Measurements from ENCODE around the gene DOK6.
"Not testable (repeated sequence)": the region's sequence is repeated elsewhere in the genome, so short reads cannot be mapped to it uniquely, and the experiment has no call there.

The DOK6 gene

GRCh38 chr18:69830189-69830588 is 429.5 kb downstream of the DOK6 start:
- no peak for DNase-seq

GRCh38 chr18:69834980-69835379 is 434.3 kb downstream of the DOK6 start:
- DNase-seq: not testable (repeated sequence)

GRCh38 chr18:69838003-69838402 is 437.3 kb downstream of the DOK6 start:
- DNase-seq: no peak

DNA sequence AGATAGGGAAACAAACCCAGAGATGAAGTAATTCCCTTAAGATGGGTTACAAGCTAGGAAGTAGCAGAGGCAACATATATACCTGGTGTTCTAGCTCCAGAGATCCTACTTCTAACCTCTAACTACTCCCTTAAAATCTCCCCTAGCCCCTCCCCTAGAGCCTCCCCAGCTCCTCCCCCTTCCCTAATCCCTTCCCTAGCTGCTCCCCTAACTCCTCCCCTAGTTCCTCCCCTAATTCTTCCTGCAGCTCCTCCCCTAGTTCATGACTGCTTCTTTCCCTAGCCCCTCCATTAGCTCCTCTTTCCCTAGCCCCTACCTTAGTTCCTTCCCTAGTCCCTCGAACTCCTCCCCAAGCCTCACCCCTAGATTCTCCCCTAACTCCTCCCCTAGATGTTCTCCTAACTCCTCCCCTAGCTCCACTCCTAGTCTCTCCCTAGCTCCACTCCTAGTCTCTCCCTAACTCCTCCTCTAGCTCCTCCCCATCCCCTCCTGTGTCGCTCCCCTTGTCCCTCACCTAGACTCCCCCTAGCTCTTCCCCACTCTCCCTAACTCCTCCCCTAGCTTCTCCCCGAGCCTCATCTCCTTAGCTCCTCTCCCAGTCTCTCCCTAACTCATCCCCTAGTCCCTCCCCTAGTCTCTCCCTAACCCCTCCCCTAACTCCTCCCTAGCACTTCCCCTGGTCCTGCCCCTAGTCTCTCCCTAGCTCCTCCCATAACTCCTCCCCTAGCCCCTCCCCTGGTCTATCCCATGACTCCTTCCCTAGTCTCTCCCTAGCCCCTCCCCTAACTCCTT is 438.1 kb downstream of the DOK6 start:
- no peak for DNase-seq

DNA sequence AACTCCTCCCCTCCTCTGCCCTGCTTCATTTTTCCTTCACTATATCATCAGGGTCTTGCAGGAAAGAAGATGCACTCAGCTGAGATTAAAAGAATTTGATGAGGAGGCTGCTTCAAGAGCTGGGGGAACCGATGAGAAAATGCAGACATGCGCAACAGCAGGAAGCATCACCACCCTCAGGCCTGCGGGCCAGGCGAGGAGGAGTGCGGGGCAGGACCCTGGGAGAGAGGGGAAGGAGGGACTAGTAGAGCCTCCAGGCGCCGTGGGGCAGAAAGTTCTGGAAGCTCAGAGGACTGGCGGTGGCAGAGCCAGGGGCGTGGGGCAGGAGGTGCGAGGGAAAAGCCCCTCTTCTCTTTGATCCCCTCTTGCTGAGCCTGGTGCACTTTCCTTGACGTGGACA is 438.8 kb downstream of the DOK6 start:
- DNase-seq: no peak

DNA sequence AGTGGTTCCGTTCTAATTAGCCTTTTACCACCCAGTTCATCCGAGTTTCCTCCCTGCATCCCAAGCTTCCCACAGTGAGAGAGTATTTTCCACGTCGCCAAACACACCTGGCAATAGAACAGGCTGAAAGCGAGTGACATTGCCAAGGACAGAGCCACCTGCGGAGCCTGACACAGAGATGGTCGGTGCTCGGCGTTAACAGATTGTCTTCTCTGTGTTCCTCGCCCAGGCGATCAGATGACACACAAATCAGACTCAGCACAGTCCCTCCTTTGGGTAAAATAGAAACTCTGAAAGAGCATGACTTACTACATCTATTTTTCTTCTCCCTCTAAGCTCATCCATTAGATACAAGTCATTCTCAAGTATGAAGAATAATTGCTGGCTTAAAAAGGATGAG is 439.3 kb downstream of the DOK6 start:
- no peak for DNase-seq

DNA sequence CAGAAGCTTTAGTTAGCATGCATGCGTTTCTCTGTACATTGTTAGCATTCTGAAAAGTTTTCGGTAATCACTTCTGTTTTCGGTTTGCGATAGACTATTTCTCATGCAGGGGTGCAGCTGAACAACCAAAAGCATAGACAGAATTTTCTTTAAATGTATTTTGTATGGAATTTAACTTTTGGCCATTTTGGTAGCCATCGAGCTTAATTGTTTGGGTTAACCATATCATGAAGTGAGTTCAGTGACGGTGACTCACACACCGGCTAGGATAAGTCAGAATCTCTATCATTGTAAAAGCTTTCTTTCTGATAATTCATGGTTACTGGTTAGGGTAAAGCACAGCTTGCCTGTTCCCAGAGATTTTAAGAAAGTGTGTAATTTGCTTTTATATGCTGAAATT is 439.8 kb downstream of the DOK6 start:
- DNase-seq: no peak

GRCh38 chr18:69841117-69841516 is 440.4 kb downstream of the DOK6 start:
- DNase-seq: no peak

GRCh38 chr18:69843015-69843414 is 442.3 kb downstream of the DOK6 start:
- no peak for DNase-seq

DNA sequence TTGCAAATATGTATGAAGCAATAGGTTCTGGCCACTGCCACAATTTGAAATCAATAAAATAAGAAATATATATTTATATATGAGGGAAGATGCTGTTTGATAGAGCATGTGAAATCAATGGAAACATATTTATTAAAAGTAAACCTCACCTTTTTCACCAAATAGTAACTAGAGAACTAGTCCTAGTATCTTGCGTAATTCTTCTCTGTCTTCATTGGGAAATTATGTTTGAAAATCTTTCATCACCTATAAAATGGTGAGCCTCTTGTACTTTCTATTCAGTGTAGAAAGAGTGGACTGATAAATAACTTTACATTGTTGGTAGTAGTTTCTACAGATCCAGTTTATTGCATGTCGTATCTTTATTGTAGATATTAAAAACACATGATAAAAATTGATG is 444.0 kb downstream of the DOK6 start:
- DNase-seq: no peak

DNA sequence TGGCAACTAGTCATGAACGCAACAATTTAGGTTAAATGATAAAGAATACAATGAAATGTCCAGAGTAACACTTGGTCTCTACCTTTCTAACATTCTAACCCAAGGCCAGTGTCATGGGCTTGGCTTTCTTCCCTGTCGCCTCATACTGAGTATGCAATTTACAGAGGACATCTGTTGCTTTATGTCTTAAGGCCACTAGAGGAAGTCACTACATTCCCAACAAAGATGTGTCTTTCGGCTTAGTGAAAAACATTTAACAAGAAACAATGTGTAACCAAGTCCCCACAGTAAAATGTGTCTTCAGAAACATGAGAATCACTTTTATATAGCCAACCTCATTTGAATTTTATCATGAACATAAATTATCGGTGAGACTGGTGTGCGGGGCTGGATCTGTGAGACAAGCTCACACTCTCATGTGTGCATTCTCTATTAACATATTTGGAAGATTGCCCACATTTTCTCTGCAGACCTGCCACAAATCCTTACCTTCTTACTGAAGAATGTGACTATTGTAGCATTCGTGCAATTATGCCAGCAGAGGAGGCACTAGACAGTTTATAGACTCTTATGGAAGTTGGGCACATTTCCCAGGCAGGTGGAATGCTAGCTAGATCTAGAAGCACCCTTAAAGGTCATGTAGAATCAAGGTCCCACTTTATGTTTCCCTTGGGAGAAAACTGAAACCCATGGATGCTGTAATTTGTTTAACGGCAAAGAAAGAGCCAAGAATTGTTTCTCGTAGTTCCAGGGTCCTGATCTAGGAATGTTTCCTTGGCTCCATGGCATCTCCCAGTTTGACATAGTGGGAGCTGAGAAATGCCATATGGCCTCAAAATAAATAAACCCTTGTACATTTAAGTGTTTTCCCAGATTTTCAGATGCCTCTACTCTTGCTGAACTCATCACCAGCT is 445.2 kb downstream of the DOK6 start:
- DNase-seq: no peak

DNA sequence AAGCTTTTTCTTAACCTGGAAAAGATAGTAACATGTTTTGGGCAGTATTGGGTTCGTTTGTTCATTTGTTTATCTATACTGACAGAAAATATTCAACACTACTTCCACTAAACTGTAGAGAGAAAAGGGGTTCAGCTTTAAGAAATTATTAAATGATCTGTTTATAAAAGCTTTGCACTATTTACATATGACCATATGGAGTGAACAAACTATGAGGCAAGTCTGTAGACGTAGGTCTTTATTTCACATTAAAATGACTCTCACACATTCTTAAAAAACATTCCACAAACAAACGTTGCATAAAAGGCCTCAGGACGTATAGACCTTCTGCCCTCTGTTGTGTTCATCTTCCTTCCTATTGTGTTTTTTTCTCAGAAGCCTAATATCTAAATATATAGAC is 452.4 kb downstream of the DOK6 start:
- DNase-seq: no peak

DNA sequence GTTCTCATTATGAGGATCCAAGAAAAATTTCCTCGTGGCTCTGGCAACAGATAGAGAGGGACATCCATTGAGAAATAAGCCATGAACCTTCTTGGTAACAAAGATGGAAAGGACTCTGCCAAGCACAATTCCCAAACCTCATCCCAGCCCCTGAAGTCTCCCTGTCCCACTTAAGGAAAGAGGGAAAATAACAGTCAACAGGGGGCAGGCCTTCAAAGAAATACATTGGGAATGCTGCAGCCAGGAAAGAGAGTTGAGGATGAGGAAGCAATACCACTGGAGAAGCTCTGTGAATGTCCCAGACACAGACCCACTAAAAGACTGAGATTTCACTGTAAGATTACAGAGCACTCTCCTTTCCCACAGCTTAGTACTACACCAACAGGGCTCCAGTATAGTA is 453.8 kb downstream of the DOK6 start:
- no peak for DNase-seq

GRCh38 chr18:69858897-69859296 is 458.2 kb downstream of the DOK6 start:
- DNase-seq: no peak

DNA sequence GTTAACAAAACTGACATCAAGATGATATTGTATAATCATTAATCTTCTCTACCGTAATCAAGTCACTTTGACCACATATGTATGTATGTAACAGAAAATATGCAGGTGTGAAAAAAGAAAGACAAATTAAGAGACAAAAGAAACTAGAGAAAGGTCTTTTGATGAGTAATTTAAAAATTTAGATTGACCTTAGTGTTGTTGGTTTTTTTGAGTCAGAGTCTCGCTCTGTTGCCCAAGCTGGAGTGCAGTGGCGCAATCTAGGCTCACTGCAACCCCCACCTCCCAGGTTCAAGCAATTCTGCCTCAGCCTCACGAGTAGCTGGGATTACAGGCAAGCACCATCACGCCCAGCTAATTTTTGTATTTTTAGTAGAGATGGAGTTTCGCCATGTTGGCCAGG is 464.1 kb downstream of the DOK6 start:
- DNase-seq: not testable (repeated sequence)

DNA sequence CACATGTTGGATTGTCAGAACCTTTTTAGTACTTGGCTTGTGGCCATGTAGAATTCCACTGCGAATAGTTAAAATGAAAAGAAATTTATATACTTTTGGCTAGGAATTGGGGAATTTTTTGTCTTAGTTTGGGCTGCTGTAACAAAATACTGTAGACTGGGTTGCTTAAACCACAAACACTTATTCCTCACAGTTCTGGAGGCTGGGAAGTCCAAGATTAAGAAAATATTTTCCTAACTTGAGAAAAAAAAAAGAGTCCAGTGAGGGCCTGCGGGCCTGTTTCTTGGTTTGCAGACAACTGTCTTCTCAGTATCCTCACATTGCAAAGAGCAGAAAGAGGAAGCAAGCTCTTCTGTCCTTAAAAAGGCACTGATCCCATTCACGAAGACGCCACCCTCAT is 465.1 kb downstream of the DOK6 start:
- no peak for DNase-seq

- DNase-seq: no peak
These were observed 465.5 kb downstream of the DOK6 start for GRCh38 chr18:69866212-69866611.

DNA sequence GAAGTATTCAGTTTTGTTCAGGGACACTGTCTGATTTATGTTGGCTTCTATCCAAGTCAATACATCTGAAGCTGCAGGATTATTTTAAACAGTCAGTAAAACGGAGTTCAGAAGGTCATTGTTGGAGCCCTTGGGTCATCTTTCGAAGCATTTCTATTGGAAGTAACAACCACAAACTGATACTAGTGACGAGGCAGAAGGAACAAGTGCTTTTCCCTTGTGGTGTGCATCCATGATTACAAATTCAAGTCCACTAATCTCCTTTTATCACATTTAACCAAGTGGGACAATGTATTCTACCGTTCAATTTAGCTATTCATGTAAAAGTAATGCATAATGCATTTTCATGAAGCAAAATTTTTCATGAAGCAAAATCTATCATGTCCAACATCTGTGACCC is 470.0 kb downstream of the DOK6 start:
- no peak for DNase-seq

DNA sequence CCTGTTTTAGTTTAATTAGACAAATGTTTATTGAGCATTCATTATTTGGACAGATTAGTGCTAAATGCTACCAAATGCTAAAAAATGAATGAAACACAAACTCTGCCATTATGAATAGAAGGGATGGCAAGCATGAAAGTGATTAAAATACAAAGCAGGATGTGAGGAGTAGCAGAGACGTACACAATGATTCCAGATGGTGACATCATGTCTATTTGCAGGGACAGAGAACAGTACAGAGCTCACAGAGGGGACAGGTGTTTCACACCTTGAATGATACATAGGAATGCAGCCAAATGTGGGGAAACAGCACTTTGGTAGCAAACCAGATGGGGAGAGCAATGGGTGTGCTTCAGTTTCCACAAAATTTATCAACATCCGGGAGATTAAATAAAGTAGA is 470.7 kb downstream of the DOK6 start:
- DNase-seq: no peak

DNA sequence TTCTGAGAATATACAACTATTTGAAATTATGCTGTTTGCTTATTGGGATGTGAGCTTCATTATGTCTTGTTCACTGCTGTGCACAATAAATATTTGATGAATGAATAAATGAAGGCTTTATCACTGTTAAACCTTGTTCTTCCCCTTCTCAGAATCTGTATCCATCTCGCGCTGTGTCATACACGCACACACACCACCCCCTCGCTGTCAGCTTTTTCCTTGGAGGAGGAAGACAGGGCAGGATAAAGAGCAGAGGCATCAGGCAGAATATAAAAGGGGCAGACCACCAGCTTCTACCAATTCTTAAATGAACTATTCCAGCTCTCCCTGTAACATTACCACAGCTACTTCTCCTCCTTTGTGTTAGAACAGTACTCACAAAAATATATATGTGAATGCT is 472.0 kb downstream of the DOK6 start:
- DNase-seq: no peak

DNA sequence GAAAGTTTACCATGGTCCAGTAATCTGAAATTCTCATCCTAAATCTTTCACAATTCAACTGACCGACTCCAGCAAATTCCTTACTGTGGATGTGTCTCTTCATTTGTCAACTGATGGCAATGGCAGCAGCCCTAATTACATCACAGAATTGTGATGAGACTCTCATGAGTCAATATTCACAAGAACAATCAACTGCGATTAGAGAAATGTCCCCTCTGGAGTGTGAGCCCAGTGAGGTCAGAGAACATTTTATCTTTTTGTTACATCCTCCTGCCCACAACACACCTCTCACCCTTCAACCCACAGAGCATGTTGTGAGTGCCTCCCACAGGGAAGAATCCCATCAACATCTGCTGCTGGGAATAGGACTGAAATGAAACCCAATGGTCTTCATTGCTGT is 473.4 kb downstream of the DOK6 start:
- no peak for DNase-seq

DNA sequence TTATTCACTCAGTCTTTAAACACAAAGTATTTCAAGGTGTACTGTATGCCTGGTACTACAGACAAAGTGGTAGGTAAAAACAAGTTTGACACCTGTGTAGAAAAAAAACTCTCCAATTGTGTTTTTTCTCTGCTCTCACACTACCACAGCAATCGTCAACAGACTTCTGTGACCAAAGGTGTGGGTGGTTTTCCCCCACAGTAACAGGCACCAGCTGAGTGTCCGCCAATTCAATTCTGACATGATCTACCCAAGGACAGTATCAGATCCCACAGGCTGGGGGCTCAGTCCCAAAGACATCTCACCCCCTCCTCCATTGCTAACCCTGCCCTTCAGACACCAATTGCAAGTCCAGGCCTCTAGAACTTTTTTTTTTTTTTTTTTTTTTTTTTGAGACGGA is 475.8 kb downstream of the DOK6 start:
- no peak for DNase-seq

DNA sequence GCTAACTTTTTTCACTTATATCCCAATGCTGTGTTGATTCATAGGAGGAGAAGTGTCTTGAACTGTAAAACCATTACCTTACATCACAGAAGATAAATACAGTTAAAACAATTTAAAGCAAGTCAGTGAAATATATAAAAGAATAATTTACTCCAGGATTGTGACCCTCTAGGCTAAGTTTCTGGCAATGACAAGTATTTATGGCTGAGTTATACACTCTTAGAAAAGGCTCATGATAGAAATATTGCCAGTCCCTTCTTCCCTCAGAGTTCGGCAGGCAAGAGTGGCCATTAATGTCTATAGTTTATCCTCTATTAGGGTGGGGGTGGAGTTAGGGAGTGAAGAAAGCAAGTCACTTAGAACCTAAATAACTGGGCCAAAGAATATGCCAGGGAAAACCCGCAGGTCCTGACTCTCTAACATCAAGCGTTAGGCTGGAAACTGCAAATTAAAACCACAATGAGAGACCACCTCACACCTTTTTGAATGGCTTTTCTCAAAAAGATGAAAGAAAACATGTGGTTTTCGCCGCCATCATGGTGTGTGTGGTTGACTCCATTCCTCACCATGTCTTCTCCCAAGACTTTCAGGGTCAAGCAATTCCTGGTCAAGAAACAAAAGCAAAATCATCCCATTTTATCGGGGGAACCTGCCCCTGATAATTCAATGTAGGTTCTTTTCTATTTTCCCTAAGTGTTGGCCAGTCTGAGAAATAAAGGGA is 477.7 kb downstream of the DOK6 start:
- no peak for DNase-seq

DNA sequence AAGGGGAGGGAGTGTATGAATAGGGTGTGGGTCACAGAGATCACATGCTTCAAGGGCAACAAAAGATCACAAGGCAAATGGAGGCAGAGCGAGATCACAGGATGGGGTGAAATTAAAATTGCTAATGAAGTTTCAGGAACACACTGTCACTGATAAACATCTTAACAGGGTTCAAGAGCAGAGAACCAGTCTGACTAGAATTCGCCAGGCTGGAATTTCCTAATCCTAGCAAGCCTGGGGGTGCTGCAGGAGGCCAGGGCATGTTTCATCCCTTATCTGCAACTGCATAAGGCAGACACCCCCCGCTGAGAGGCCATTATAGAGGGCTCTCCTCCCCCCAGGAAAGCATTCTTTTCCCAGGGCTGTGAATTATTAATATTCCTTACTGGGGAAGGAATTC is 478.4 kb downstream of the DOK6 start:
- not testable (repeated sequence) for DNase-seq

Measured in NCI-H1417 treated with DMSO at 0.1 percent for 48 hours (cell line).